DMS53 treated with DMSO at 0.1 percent for 48 hours (cell line): Measurements from ENCODE around the gene RAD1.
"Not testable (repeated sequence)": the region's sequence is repeated elsewhere in the genome, so short reads cannot be mapped to it uniquely, and the experiment has no call there.

ENCODE experiments used
- DNase-seq: peaks from one replicate; lab custom pipeline; 2025; ENCODE audit not compliant: unreplicated experiment; lab: John Stamatoyannopoulos, UW

RAD1 gene, protein sequence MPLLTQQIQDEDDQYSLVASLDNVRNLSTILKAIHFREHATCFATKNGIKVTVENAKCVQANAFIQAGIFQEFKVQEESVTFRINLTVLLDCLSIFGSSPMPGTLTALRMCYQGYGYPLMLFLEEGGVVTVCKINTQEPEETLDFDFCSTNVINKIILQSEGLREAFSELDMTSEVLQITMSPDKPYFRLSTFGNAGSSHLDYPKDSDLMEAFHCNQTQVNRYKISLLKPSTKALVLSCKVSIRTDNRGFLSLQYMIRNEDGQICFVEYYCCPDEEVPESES

DNA sequence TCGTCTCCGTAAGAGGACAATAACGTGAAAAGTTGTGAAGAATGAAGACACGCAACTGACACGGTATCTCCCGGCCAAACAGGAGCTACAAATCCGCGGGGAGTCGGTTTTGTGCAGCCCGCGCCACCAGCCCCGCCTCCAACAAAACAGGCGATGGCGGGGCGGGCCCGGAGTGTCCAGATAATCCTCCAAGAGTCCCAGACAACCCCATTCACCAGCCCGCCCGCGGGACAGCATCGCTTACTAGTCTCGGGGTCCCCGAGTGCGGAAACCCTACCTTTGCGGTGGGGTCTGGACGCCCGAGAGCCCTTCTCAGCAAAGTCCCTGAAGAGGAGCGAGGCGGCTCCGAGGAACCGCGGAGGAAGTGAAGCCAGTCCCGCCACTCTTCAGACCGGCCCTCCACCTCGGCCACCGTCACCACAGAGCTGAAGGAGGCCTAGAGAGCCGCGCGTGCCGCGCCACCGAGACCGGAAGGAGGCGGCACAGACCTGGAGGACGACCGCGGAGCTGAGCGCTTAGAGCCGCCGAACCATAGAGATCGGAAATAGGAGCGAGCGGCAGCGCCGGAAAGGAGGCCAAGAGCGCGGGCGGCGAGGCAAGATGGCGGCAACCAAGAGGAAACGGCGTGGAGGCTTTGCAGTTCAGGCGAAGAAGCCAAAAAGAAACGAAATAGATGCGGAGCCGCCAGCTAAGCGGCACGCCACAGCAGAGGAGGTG is at the start of gene RAD1, which contains the start of gene BRIX1:
TSS of gene RAD1 (minus strand) at position 366 of the 717 bp plus-strand sequence. CDS start 612 bp downstream, outside the sequence.
TSS of gene BRIX1 (plus strand) at position 573 of the 717 bp plus-strand sequence. CDS start at position 601, 28 bp downstream.
- peak; percentile 92 for DNase-seq

DNA sequence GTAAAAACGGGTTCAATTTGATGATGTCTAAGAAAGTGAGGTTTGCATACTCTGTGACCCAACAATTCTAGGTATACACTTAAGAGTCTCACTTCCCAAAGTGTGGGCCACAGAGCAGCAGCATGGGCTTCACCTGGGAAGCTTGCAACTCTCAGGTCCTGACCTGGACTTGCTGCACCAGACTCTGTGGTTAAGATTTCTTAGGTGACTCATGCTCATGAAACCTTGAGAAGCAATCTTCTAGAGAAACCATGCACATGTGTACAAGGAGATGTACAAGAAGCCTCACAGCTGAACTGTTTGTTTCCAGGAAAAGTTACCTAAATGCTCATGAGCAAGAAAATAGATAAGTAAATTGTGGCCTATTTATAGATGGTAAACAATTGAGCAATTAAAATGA is 44.0 kb upstream of the RAD1 start:
- no peak for DNase-seq

DNA sequence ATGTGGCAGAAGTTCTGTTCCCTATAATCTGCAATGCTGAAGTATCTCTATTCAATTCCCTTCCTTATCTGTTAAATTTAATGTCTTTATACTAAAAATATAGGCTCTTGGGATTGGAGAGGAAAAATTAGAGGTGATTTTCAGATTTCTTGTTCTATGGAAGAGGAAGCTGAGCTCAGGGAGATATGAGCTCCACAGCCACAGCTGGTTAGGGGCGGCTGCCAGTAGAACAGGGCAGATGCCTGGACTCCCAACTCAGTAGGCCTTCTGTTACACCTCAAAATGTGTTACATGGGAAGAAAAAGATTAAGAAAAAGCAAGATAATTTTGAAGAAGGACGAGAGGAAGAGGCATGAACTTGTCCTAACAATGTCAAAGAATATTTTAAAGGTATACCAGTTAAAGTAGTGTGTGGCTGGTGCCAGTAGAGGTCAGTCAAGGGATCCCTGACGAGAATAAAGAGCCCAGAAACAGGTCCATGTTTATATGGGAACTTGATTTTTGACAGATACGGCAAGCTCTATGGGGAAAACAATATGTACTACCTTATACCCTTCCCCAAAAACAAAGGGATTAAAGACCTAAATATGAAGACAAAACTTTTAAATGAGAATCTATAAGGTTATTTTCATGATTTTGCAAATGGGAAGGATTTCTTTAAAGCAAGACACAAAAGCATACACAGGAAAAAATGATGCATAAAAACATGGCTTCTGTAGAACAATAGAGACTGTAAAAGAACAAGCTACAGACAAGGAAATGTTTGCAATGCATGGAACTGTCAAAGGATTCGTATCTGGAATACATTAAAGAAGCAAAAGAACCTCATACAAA is 42.8 kb upstream of the RAD1 start:
- DNase-seq: peak; percentile 22

DNA sequence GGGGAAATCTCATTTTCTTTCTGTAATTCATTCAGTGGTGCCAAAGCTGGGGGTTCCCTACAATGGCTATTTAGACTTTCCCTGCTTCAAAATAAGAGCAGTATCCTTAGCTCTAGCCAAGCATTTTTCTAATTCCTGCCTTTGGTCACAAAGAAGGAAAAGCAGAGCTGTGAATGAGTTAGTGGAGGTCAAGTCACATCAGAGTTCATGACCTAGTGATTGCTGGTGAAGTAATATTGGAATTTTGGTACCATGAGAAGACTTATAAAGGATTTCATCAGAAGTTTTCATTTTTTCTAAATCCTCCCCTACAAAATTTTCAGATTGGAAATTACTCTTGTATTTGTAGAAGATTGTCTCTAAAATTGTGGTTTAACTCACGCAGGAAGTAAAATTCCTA is 42.0 kb upstream of the RAD1 start:
- no peak for DNase-seq

DNA sequence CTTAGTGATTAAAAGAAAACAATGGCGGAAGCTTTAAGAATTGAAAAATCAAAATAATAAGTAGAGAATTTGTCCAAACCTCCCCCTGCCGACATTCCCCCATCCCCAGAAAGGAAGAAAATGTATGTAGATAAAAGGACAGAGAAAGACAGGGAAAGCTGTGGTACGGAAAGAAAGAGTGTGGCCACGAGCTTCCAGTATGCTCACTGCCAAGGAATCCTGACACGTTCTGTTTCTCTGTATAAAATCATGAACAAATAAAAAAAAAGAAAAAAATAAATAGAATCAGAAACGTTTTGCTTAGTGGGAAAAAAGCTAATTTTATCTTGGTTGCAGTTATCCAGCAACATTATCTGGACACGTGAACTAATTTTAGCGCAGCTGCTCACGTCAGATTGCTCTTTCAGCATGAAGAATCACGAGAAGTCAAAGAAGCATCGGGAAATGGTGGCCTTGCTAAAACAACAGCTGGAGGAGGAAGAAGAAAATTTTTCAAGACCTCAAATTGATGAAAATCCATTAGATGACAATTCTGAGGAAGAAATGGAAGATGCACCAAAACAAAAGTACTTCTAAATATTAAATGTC is 29.2 kb upstream of the RAD1 start:
- no peak for DNase-seq

DNA sequence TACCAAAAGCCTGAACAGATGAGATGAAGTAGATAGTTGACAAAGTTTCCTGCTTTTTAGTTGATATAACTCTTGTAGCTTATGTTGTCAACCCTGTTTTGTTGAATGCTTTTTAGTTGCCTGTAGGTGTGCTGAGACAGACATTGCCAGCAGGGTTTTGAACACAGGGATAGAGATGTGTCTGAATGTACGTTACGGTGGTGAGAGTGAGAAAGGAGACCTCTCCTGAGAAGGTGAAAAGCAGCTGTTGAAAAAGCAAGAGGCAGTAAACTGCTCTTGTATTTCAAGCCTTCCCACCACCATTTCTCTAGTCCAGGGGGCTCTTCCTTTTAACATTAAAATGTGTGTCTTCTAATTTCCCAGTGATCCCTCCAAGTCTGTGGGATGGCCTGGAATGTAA is 28.7 kb upstream of the RAD1 start:
- no peak for DNase-seq

DNA sequence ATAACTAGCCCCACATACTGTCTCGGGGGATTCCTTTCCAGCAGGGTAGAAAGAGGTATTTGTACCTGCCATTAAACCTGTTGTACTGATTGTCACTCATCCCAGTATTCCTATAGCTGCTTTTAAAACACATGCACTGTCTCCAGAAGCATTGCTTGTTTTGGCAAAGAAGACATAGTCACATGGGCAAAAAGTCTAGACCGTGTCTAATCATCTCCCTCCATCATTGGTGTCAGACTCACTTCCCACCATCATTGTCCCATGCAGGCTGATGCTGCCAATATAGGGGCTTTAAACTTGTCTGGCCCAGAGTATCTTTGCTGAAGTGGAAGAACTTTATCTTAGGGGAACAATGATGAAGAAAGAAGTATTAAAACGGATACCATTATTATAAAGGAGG is 26.6 kb upstream of the RAD1 start:
- DNase-seq: no peak

DNA sequence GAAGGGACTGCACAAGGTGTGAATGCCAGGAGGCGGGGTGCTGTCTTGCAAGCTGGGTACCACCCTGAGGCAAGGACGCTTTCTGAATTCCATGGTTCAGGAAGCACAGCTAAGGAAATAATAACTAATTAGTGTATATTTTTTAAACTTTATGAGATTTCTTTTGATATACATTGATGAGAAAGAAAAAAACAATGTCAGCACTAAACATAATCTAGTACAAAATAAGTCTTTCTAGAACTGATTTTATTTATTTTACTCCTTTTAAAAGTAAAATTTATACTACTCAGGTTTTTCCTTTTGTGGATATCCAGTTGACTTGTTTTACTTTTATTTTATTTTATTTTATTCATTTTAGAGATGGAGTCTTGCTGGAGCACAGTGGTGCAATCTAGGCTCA is 17.6 kb upstream of the RAD1 start:
- no peak for DNase-seq

DNA sequence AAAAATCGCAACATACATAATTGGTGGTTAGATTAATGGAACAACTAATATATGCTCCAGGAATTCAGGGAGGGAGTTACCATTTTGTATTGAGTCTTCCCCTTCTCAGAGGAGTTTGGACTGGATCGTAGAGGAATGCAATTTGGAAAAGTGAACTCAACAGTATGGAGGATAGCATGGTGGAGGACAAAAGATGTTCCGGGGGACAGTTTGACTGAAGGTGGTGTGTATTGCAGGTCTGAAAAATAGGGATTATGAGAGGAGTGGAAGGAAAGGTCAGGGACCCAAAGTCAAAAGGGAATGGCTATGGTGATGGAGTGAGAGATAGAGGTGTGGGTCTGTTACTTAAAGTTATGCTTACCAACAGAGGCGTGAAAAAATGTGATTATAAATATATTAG is 15.6 kb upstream of the RAD1 start:
- DNase-seq: no peak

DNA sequence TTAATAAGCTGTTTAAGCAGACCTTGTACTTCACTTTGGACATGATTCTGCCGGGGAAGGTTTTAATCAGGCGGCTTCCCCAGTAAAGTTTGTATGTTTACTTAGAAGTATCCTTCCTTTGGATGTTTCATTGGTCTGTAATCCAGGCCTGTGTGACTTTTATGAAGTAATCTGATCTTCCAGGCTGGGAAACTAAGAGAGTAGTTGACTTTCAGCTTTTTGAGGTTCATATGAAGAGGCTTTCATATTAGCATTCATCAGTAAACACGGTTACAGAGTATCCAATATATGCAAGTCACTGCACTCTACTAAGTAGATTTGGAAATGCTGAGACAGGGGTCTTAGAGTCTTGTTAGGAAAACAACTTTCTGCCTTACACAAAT is 15.1 kb upstream of the RAD1 start:
- no peak for DNase-seq

DNA sequence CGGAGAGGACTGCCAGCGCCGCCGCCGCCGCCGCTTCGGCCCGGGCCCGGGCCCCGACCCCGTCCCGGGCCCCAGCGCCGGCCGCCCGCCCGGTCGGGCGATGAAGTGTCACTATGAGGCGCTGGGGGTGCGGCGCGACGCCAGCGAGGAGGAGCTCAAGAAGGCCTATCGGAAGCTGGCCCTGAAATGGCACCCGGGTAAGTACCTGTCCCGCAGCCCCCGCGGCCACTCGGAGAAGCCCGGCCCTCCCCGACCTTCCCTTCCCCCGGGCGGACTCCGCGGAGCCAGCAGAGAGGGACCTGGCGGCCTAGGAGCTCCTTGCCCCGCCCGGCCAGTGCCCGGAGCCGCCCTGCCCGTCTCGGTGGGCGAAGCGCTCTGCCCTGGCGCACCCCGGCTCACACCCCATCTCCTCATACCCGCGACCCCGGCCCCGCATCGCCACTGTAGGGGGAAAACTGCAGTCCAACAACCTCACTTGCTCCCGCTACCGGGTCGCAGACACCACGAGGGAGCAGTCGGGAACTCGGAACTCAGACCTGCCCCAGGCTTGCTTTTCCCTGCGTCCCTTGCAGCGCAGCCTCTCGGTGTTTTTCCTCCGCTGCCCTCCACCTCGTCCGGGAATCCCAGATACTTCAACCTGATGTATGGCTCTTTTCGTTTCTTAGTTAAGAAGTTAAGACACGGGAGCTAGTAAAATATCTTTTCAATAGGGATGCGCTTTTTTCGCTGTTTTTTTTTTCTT is 14.6 kb upstream of the RAD1 start:
- DNase-seq: peak; percentile 53

DNA sequence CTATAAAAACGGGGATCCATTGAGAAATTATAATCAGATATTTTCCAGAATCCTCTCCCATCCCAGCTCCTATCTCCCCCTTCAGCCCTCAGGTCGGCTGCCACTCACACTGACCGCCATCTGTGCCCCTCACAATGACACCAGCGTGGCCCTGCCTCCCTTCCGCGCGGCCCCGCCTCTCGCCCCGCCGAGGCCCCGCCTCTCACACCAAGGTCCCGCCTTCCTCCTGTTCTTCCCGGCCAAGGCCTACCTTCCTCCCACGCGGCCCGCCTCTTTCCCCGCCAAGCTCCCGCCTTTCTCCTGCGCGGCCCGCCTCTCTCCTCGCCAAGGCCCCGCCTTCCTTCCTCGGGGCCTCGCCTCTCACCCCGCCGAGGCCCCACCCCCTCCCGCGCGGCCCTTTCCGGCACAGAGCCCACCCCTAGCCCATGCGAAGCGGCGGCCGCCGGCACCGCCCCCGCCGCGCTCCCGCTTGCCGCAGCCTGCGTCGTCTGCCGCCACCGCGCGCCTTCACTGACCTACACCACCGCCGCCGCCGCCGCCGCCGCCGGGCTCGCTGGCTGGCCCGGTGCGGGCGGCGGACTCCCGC is 13.9 kb upstream of the RAD1 start, which contains the start of gene DNAJC21:
TSS of gene DNAJC21 (plus strand) at position 426 of the 586 bp plus-strand sequence. CDS start 261 bp downstream, outside the sequence.
- peak; percentile 88 for DNase-seq

DNA sequence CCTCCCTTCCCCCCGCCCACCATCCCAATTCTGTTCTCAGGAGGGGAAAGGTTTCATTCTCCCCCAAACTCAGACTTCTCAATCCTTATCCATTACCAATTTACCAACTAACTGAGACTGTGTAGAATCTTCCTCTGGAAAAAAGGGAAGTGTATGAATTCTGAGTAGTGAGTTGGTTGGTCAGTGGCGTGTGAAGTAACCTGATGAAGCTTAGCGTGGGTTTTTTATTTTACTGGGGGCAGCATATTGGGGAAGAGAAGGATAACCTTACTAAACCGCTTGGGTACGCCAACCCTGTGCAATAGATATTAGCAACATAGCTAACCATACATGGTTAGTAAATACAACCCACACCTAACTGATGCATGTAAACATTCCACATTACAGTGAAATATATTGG is 13.0 kb upstream of the RAD1 start:
- DNase-seq: no peak

DNA sequence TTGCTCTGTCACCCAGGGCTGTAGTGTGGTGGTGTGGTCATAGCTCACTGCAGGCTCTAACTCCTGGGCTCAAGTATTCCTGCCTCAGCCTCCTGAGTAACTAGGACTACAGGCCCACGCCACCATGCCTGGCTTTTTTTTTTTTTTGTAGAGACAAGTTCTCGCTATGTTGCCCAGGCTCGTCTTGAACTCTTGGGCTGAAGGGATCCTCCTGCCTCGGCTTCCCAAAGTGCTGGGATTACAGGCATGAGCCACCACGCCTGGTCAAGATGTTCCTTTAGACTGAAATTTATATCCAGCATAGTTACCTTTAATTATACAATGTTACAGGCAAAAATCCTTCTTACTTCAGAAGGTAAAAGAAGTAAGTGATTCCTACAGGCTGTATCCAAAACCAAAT is 12.5 kb upstream of the RAD1 start:
- no peak for DNase-seq

DNA sequence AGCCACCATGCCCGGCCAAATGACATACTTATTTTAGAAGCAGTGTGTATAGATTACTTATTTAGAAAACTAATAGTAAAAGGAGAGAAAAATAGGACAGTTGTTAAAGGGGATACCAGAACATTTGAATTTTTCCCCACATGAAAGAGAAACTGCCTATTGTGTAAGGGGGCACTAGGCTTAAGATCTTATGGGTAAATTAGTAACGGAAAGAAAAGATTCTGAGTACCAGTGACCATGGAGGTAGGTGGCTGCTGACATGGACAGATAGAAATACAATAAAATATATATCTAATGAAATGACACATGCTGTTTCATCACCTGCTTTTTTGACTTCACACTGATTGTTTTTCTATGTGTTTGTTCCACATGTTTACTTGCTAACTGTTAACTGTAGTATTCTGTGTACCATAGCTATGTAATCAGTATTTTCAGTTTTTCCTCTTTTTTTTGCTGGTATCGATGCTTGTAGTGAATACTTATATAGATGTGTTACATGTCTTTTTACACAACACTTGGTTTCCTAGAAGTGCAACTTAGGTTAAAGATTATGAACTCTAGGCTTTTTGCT is 11.1 kb upstream of the RAD1 start:
- DNase-seq: no peak

DNA sequence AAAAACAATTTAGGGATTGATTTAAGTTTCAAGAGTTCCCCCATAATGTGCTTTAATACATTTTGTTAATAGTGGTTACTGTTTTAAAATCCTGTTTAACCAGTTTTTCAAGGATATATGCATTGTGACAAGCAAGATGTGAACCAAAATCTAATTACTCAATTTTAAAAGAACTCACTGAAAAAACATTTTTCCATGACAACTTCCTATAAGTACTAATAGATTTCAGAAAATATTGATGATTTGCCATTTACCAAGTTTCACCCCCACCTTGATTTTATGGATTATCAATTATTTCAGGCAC is 9.1 kb upstream of the RAD1 start:
- no peak for DNase-seq

DNA sequence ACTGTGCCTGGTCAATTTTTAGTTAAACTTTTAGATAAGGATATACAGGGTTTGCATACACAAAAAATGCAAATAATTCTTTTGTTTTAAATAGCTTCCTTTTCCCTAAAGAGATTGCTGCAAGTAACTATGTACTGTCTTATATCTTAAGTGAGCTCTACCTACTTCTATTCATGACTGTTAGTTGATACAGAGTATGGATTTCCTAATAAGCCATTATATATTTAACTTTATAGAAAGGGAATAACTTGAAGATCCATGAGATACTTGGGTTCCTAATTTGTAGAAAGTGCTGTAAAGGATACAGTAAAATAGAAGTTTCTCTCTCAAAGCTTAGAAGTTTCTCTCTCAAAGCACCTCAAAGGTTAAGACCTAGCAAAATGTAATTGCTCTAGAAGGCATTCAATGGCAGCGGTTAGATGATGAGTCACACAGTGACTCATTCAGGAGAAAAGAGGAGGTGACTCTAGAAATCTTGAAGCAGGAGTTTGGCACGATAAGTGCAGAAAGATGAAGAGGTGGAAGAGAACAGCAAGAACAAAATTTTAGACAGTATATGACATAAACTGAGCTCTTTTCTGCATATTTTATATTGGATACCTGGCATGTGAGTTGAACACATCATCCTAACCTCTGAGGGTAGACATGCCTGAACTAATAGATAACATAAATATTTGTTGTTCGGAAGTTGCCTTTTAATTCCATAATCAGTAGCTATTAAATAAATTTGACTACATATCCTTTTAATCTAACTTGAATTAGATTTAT is 8.6 kb upstream of the RAD1 start:
- DNase-seq: peak; percentile 49

DNA sequence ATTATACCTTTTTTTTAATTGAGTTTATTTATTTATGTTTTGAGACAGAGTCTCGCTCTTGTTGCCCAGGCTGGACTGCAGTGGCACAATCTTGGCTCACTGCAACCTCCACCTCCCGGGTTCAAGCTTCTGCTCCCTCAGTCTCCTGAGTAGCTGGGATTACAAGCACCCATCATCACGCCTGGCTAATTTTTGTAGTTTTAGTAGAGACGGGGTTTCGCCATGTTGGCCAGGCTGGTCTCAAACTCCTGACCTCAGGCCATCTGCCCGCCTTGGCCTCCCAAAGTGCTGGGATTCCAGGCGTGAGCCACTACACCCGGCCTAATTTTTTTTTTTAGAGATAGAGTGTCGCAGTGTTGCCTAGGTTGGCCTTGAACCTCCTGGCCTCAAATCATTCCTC is 8.0 kb upstream of the RAD1 start:
- DNase-seq: not testable (repeated sequence)

DNA sequence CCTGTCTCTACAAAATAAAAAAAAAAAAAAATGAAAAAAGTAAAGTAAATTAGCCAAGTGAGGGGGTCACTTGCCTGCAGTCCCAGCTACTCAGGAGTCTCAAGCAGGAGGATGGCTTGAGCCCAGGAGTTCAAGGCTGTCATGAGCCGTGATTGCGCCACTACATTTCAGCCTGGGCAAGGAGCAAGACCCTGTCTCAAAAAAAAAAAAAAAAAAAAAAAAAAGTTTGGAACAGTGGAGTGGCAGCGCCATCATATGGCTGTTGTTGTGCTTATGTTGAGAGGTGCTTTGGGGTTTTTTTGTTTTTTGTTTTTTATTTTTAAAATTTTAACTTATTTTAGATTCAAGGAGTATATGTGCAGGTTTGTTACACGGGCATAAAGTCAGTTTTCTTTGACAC is 3.8 kb upstream of the RAD1 start:
- no peak for DNase-seq
